ENCODE measurements around the gene MINDY4.

The MINDY4 gene

DNA sequence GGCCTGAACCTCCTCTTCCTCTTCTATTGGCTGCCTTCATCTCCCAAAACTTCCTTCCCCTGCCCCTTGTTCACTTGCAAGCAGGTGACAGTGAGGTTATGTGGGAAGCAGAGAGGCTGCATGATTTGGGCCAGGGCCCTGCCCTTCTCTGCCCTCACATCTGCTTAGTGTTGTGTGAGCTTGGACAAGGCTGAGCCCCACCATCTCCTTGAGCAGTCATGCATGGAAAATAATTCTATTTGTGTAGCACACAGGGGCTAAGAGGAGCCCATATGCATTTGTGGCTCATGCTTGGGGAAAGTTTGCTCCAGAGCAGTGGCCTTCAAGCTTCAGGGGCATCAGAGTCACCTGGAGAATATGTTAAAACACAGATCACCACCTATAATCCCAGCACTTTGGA lies 113.7 kb downstream of the MINDY4 start:
- FAIRE-seq = no peak

DNA sequence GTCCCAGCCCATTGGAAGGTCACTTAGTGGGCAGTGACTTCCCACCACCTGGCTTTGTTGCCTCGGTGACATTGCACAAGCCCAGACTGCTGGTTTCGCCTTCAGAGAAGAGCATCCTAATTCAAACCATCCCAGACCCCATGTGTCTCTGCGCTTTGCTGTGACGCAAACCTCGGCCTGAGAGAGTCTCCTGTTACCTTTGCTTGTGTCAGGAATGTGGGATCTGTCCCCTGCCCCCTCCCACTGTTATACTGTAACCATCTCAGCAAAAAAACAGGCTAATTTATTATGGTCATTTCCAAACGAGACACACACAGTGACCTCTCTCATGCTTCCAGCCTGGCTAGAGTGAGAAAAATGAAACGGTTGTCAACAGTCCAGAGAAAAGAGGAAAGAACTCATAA lies 115.4 kb downstream of the MINDY4 start:
- no peak for FAIRE-seq

DNA sequence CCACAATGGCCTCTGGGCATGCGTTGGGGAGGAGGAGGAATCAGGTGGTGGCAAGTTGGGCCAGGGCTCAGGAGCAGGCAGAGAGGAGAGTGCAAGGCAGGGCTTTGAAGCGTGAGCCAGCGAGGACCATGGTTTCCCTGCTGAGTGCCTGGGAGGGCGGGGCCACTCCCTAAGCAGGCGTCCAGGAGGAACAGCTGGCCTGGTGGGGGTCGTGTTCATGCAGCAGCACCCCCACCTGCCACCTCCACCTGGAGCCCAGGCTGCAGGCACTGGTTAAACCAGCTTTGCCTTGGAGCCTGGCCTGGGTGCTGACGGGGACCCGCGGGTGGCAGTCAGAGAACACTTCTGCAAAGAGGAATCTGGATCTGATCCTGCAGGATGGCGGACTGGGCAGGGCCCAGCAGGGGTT lies 116.3 kb downstream of the MINDY4 start:
- FAIRE-seq = no peak

DNA sequence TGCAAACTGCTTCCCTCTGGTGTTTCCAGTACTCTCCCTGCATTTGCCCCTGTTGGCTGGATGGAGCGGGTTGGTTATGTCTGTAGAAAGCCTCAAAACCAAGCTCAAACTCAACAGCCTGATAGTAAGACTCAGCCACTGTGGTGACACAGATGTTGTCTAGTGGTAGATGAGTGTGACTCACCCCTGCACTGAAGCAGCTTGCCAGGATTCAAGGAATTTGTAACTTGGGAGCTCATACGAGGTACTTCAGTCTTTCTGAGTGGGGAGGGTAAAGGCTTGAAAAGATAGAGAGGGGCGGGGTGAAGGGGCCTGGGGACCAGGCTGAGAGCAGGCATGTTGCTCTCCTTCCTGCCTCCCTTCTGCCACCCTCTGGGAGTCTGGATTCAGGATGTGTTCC lies 117.5 kb downstream of the MINDY4 start:
- FAIRE-seq = no peak

DNA sequence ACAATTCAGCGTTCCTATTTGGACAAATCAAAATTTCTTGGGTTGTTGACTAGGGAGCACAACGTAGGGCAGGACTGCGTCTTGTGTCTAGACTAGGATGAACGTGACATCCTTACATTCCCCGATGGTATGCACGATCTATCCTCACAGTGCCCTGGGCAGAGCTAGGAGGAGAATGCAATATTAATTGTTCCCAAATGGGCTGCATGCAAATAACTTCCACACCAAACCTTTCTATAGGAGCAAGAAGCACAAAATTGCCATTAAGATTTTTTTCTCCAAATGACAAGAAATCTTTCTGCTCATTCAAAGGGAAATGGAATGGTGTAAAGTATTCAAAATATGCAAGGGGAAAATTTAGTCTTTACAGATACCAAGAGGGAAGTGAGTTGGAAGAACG lies 119.0 kb downstream of the MINDY4 start:
- no peak for FAIRE-seq

DNA sequence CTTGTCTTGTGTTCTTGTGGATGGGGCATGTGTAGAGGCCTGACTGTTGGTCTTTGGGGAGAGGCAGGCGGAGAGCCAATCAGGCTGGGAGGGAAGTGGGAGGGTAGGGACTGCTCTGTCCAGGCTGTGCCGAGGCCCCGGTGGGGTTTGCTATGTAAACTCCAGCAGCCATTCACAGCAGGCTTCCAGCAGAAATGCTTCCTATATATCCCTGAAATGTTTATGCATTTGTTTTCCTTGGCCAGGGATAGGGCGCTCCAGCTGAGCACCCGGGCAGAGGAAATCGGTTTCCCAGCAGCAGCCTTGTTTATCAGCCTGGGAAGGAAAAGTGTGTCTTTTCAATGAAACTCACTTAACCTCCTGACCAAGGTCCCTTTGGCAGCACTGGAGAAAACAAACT lies 122.1 kb downstream of the MINDY4 start:
- FAIRE-seq = no peak

DNA sequence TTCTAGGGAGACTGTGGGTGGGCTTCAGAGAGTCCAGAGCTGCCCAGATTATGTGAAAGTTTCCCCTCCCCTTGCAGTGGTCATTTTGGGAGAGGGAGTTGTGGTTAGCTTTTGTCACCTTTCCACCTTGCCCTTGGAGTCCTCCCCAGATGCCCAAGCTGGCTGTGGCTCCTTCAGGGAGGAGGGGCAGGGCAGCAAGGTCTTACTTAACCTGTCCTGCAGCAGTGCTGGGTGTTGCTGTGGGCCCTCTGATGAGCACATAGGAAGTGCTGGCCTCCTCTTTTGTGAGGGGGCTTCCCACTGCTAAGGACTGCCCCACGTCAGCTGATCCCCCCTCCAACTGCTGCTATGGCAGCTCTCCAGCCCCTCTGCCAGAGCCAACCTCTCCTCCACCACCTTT lies 122.8 kb downstream of the MINDY4 start:
- FAIRE-seq = no peak

DNA sequence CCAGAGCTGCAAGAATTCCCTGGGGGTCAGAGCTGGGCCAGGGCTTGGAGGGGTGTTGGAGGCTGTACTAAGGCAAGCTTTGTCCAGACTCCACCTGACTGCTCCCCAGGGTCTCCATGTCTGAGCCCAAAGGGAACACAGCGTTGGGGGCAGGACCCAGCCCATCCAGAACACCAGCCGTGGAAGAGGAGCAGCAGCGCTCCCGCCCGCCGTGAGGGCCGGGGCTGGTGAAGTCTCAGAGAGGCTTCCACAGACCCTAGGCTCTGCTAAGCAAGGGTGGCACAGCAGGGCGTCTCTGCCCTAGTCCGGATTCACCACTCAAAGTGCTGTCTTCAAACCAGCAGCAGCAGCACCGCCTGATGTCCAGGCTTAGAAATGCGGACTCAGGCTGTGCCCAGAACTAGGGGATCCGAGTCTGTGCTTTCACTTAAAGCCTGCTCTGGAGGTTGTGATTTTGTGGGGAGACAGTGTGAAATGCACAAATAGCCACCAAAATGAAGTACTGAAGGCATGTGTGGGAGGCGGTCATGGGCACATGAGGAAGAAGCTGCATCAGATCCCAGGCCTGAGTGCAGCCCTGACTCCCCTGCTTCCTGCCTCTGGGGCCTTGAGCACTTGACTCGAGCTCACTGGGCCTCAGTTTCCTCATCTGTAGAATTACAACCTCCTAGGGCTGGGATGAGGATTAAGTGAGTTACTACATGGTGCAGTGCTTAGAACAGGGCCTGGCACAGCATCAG lies 123.8 kb downstream of the MINDY4 start:
- FAIRE-seq = no peak

DNA sequence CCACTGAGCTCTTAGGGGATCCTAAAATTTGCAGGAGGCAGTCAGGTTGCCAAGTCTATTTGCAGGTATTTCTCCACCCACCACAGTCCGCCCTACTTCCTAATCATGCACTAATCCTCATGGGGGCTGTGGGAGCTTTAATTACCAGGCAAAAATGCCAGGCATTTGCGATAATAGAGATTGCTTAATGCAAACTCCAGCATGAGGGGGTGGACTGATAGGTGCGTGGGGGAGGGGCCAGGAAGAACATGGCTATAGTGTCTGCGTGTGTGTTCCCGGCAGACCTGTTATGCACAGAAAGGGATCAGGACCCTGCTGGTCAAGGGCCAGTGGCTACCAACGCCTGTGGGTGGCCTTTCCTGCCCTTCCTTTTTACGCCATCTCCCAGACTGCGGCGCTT lies 124.8 kb downstream of the MINDY4 start:
- FAIRE-seq = no peak

DNA sequence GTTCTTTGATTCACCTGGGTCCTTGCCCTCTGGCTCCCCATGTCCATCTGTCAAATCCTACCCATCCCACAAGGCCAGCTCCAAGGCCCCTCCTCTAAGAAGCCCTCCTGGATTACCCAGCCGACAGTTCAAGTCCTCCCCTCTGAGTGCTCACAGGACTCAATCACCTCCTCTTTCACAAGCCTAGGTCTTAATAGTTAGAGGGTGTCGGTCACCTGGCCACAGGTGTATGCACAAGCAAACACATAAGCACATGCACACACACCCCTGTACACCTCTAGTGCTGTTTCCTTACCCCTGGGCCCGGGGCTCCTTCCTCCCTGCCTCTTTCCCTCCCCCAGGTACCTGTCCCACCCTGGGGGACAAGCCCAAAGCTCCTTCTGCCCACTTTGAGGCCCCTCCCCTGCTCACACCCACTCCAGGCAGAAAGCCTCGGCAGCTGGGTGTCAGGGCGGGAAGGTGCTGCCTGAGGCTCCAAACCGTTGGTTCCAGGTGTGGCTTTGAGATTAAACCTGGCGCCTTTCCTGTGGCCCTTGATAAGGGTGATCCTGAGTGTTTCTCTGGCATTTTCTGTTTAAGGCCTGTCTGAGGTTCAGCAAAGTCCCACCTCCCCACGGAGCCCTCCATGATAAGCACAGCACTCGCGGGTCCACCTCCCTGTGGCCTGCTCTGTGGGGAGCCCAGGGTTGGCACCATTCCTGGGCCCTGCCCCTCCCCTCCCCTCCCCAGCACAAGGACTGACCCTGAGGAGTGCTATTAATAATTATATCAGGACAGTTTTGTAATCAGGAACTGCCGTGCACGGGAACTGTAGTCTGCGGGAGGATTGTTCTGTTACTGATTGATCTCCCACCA lies 125.8 kb downstream of the MINDY4 start:
- no peak for FAIRE-seq

DNA sequence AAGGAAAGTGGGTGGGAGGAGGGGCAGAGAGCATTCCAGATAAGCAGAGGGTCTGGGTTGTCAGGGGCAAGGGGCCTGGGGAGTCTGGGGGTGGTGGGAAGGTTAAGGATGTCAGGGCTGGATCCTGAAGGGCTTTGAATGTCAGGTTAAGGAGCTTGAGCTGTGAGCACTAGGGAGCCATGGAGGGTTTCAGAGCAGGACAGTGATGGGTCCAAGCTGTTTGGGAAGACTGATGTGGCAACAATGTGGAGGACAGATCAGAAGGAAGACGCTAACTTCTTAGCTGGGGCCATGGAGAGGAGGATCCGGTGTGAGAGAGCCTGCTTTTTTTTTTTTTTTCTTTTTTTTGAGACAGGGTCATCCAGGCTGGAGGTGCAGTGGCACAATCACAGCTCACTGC lies 126.6 kb downstream of the MINDY4 start:
- no peak for FAIRE-seq

DNA sequence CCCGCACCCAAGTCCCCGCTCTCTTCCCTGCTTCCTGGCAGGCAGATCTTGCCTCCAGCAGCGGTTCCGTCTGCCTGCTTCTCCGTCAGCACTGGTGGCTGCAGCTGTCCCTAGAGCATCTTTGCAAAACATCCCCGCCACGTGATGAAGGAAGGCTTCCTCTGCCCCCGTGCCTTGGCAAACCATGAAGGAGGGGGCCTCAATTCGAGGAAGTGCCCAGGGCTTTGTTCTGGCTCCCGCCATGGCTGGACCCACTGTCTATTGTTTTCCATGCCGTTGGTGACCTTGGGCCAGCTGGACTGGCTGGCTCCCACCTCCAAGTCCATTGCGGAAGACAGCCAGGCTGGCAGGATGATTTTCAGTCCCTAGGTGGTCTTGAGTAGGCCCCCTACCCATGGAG lies 127.2 kb downstream of the MINDY4 start:
- FAIRE-seq = no peak

DNA sequence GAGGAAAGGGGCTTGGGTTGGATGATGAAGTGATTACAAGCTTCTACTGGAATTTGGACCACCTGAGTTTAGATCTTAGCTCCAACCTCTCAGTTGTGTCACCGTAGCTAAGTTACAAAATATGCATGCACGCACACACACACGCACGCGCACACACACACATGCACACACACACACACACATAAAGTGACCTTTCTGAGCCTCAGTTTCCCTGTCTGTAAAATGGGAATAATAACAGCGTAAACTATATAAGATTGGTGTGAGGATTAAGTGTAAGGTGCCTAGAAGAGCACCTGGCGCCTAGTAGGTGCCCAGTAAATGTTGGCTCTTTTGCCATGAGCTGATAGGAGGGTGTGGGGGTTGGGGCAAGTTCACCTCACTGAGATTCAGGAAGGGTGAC lies 127.8 kb downstream of the MINDY4 start:
- no peak for FAIRE-seq

DNA sequence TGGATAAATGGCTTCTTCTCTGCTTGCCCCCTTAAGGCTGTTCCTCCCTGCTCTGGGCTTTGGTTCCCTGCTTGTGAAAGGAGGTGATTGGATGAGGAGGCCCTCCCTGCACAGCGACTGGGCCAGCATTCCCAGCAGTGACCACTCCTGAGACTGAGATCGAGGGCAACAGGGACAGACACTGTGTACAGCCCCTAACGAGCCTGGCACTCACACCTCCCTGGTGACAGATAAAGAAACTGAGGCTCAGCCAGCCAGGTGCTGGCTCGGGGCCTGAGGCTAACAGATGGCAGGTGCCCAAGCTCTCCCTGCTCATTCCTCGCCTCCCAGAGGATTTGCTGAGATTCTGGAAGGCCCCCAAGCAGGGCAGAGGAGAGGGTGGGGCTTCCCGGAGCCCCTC lies 128.4 kb downstream of the MINDY4 start:
- FAIRE-seq = no peak

DNA sequence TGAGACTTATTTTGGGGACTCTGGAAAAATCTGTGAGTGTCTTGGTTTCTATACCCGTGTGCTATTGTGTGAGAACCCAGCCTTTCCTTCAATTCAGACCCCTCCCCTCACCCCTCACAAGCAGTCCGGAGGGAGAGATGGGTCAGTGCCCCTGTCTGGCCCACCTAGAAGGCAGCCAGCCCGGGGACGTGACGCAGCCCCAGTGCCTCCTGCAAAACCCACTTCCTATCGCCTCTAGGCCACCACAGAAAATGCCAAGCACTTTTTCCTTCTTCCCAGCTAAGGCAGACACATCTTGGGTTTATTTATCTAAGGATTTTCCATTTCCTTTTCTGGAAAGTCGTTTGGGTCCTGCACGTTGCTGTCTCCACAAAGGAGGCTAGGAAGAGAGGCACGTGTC lies 128.8 kb downstream of the MINDY4 start:
- FAIRE-seq = no peak

DNA sequence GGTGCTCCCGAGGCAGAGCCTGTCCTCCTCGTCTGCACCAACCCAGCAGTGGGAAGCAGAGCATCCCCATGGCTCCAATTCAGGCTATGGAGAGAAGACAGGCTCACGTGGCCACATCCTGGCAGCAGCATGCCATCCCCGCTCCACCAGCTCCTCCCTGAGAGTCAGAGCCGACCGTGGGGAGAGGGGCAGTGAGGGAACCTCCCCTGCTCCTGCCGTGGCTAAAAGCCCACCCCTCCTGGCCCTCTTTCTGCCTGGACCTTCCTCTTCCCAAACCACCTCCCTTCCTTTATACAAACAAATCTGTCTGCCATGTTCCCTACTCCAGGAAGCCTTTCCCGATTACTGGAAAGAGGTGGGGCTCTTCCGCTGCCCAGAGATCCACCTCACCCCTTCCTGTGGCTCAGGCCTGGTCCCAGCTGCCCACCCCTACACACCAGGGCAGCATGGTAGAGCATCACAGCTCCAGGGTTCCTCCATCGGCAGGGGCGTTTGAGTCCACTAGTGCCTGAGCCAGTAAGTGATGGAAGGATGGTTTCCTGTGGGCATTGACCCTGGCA lies 129.7 kb downstream of the MINDY4 start:
- FAIRE-seq = no peak

DNA sequence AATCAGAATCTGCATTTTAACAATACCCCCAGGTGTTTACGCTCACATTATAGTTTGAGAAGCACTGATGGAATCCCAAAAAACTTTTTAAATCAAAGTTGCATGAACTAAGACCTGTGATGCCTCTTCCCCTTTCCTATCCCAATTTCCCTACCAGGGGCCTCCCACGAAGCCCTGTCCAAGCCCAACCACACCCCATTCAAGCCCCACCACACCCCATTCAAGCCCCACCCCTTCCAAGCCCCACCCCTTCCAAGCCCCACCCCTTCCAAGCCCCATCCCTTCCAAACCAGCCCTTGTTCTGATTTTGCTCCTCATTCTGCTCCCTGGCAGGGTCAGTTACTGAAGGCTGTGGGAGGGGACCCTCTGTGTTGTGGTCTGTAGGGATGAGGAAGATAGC lies 130.6 kb downstream of the MINDY4 start:
- FAIRE-seq = no peak

DNA sequence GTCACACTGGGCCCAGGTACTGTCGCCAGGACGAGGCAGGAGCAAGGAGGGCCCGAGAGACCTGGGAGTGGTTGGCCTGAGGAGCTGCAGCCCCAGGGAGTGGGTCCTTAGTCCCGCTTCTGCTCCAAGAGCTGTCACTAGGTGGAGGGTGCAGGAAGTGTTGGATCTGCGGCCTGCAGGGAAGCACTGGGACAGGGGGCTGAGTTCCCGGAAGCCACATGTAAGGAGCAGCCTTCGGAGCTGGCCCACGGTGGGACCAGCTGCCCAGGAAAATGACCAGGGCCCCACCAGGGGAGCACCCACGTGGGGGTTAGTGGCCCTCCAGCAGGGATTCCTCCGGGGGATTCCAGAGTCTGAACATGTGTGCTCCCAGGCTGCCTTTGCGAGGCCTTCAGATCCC lies 131.2 kb downstream of the MINDY4 start:
- no peak for FAIRE-seq

DNA sequence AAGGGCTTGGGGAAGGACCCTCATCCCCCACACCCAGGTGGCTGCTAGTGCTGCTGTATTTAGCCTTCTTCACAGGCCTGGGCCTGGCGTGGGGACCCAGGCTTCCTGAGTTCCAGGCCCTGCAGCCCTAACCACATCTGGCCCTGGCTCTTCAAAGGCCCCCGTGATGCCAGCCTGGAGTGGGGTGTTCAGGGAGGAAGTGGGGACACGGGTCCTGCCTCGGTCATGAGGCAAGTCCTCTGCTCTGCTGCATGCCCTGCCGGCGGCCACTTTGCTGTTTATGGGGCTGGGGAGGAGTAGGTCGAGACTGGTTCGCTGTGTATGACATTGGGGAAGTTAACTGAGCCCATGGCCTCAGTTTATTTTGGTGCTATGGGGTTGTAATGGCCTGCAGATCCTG lies 131.9 kb downstream of the MINDY4 start:
- no peak for FAIRE-seq

DNA sequence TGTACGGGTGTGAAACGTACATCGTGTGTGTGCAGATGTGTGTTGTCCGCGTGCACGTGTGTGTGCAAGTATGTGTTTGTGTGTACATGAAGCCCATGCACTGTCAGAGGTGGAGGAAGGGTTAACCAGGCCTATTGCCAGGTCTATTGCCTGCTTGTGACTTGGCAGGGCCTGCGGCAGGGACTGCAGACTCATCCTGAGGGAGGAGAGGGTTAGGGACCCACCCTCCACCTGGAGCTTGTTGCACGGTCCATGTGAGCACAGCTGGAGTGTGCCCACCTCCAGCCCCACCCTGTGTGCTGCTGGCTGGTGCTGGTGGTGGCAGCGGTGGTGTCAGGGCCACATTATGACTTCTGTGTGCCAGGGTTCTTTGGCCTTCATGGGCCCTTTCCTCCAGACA lies 133.3 kb downstream of the MINDY4 start:
- no peak for FAIRE-seq

DNA sequence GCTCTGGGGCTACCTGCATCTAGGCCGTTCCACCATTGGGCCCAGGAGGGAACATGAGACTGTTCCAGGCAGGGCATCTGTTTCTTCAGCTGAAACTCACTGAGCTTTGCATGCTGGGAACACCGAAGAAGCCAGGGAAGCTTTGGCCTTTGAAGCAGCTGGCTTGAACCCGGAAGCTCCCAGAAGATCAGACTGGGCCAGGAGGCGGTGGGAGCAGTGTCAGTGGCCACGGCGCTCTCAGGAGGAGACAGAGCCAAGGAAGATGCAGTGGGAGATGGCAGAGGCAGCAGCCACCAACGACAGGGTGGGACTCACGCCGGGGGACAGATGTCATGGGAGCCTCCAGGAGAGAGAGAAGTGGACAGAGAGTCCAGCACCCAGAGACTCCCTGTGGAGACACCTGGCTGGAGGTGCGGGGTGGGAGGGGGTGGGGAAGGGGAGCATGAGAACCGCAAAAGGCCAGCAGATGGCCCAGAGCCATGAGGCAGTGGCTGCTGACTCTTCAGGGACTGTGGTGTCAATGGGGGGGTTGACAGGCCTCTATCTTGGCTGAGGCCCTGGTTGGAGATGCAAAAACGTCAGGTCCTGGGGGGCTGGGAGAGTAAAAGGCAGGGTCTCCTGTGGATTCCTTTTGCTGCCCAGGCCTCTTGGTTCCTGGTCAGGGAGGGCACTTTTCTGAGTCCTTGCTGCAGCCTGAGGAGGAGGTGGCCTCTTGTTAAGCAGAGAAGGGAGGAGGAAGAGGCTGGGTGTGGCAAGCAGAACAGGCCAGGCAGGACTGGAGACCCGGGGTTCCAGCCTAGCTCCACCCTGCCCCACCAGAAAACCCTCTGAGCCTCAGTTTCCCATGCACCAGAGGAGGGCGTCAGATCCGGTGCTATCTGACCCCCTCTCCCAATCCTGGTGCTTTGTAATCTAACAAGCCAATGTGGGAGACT lies 134.1 kb downstream of the MINDY4 start:
- FAIRE-seq = no peak

DNA sequence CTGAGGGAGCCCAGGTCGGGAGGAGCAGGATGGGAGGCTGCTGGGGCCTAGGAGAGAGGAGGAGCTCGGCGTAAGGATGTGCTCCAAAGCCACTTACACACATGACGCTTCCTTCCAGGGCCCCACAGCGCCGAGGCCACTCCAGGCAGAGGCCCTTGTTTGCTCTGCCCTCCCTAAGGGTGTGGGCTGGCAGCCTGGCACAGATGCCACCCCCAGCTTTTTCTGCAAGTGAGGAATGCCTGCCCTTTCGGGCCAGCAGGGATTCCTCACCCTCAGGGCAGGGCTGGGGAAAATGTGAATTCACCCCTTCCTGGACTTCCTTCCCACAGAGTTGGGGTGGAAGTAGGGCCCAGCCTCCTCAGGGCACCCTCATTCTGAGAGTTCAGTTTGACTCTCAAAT lies 134.8 kb downstream of the MINDY4 start:
- no peak for FAIRE-seq

All from G401.6 (cell line).